DLD1 (cell line): ENCODE data around the gene NDUFA12.

Experiments used
- in situ Hi-C: cut with HindIII; loops from 2 replicates; pipeline ENCODE4 v1.10.0; 2017; ENCODE audit warnings: low sequenced_read_pairs

Gene NDUFA12

DNA sequence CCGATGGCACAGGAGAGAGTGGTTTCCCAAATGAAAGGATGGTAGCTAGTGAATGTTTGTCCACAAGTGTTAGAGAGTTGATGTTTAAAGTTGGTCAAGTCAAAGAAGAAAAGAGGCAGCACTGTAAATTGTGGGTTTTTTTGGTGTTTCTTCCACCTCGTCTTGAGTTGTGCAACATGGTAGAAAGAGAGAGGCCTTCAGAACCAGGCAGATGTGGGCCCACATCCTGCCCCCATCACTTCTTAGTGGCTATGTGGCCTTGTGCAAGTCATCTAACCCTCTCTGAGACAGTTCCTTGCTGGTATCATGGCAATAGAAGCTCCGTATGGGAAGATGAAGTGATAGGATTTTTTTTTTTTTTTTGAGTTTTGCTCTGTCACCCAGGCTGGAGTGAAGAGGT, 60.8 kb downstream of the NDUFA12 start:
- in situ Hi-C loops = no loop called here

DNA sequence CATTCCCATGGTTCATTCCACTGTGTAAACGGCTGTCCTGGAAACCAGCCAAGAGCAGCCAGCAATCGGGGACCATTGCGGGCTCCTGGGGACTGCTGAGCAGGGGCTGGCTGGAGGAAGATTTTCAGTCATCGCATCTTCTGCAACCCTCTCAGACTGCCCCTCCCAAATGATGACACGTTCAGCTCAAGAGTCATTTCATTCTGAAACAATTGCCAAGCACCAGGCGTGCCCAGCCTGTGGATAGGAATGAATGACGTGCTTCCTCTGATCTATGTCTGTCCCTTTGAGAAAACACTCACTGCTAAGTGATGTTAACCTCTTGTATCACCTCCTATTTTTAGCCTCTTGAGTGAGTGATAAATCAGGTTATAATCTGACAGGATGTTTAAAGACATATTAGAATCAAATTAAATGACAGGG, 62.0 kb downstream of the NDUFA12 start:
- in situ Hi-C loops = no loop called here

DNA sequence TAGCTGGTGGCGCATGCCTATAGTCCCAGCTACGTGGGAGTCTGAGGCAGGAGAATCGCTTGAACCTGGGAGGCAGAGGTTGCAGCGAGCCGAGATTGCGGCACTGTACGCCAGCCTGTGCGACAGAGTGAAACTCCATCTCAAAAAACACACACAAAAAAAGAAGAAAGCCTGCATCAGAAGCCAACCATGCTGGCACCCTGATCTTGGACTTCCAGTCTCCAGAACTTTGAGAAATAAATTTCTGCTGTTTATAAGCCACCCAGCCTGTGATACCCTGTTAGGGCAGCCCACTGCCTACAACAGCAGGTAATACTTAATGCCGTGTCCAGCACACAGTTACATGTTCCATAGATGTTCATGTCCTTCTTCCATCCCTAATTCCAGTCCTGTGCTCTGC, 62.7 kb downstream of the NDUFA12 start:
- in situ Hi-C loops = no loop called here

DNA sequence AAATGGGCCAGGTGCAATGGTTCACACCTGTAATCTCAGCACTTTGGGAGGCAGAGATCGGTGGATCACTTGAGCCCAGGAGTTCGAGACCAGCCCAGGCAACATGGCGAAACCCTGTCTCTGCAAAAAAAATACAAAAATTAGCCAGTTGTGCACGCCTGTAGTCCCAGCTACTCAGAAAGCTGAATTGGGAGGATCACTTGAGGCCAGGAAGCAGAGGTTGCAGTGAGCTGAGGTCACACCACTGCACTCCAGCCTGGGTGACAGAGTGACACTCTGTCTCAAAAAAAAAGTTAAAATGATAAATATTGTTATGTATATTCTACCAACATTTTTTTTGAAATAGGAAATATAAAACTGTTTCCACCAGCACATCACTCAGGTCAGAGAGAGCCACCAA, 64.9 kb downstream of the NDUFA12 start:
- in situ Hi-C loops = no loop called here

DNA sequence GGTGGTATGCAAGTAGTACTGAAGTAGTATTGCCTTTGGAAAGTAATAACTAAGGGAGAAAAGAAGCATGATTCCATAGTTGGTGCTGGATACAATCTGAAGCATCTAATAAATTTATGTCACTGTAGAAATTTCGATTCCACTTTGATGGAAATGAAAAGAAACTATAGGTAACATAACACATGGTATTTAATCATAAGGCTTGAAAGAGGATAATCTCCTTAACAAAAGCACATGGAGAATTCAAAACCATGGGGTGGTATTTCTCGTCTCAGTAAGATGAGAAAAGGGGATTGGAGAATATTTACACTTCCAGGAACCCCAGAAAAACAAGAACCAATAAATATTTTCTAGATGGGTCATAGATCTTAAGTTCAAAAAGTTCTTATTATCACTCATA, 72.7 kb downstream of the NDUFA12 start:
- in situ Hi-C loops = no loop called here

DNA sequence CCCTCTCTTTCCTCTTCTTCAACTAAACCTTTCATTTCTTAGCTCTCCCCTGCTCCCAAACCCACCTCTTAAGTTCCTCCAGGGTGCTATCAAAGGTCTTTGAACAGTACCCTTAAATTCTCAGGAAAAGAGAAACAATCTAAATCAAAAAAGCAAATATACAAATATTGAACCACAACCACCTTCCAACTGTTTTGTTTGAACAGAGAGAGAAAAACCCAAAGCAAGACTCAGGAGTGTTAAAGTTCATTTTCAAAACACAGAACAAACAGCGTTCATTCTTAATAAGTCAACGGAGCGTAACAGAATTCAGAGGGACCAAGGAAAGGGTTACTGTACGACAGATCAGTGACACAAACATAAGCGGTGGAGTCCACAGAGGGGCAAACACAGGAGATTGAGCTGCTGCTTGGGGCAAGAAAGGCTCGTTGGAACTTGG, 73.3 kb downstream of the NDUFA12 start:
- in situ Hi-C loops = no loop called here

DNA sequence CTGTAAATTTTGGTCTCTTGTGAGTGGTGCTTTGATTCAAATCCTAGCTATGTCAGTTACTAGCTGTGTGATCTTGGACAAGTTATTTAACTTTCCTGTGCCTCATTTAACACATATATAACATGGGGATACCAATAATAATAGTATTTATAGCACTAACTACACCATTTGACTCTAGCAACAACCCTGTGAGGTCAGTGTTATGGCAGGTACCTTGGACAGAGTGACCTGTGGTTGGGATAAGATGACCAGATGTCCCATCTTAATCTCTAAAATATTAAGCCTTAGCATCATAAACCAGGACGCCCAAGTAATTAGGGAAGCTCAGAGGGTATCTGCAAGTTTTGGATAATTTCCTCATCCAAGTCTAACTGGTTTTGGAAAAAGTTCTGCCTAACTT, 73.7 kb downstream of the NDUFA12 start:
- in situ Hi-C loops = no loop called here

DNA sequence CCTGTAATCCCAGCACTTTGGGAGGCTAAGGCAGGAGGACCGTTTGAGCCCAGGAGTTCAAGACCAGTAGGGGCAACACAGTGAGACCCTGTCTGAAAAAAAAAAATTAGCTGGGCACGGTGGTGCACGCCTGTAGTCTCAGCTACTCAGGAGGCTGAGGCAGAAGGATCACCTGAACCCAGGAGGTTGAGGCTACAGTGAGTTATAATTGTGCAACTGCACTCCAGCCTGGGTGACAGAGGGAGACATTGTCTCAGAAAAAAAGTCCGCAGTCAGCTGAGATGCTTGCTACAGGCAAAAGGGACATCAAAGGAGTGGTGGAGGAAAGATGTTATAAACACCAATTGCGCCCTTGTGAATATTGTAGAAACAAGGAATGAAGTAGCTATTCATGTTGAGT, 77.8 kb downstream of the NDUFA12 start:
- in situ Hi-C loops = no loop called here

DNA sequence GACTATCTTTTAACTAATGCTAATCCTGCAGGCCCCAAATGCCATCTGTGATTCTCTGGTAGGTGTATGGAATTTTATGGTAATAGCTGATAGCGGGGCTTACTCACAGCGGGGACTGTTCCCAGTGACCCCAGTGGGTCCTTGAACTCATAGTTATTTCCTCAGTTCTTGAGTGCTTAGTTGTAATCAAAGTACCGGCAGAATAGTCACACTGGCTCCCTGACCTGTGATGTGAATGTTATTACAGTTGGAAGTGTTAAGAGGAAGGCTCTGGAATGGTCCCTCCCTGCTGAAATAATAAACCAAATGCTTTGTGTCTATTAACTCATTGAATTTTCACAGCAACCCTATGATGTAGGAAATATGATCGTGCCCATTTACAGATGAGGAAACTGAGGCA, 78.3 kb downstream of the NDUFA12 start:
- in situ Hi-C loops = no loop called here

DNA sequence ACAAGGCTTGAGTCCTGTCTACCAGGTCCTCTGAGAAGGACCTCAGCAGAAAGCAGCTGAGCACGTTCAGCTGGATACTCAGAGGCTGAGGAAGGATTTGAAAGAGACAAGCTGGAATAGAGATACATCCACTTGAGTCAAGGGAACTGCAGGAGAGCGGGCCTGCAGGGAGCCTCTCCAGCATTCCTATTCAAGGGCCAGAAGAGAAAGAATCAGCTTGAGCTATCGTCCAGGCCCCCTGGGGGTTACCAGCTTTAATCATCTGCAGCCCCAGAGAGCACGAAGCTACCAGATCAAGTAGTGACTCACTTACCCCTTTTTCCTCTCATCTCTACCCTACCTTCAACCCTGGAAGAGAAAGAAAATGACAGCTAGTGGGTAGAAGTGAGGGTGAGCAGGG, 80.9 kb downstream of the NDUFA12 start:
- in situ Hi-C loops = no loop called here
